ENCODE data around the gene TMPRSS11B. TPM values are rescaled to one million over a fixed set of nuclear protein-coding genes. Genes with fewer than 3 reads are reported as not detected.

Gene TMPRSS11B
- total RNA-seq, 2 donors from 2014 or later: not detected

GRCh38 chr4:68272380-68272779 lies 26.9 kb upstream of the TMPRSS11B start:
- TF ChIP-seq, protein P1, sequence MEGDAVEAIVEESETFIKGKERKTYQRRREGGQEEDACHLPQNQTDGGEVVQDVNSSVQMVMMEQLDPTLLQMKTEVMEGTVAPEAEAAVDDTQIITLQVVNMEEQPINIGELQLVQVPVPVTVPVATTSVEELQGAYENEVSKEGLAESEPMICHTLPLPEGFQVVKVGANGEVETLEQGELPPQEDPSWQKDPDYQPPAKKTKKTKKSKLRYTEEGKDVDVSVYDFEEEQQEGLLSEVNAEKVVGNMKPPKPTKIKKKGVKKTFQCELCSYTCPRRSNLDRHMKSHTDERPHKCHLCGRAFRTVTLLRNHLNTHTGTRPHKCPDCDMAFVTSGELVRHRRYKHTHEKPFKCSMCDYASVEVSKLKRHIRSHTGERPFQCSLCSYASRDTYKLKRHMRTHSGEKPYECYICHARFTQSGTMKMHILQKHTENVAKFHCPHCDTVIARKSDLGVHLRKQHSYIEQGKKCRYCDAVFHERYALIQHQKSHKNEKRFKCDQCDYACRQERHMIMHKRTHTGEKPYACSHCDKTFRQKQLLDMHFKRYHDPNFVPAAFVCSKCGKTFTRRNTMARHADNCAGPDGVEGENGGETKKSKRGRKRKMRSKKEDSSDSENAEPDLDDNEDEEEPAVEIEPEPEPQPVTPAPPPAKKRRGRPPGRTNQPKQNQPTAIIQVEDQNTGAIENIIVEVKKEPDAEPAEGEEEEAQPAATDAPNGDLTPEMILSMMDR (IDR thresholded peaks at IDR 0.05): no peak
- ATAC-seq (ENCODE audit: insufficient number of reproducible peaks, low FRiP score, low read depth) (peak; percentile 53), DNase-seq (ENCODE audit: low spot score) (no peak)
- H3K27ac ChIP-seq: no peak overlapping the region
- H3K9me3 ChIP-seq: no peaks in the 10 kb centered on the region
- peak overlapping the region; percentile 60 for H3K4me3 ChIP-seq
- H3K4me1 ChIP-seq (ENCODE audit: control insufficient read depth in 1 of 2, low read depth in 2 of 2): no peaks in the 10 kb centered on the region
- H3K27me3 ChIP-seq (replicated peaks; ENCODE audit: insufficient read depth): no peaks in the 10 kb centered on the region
- H3K36me3 ChIP-seq: no peaks in the 10 kb centered on the region

GRCh38 chr4:68271851-68272357 lies 26.4 kb upstream of the TMPRSS11B start:
- peak overlapping the region; percentile 60 for H3K4me3 ChIP-seq
- no peaks in the 10 kb centered on the region for H3K36me3 ChIP-seq

DNA sequence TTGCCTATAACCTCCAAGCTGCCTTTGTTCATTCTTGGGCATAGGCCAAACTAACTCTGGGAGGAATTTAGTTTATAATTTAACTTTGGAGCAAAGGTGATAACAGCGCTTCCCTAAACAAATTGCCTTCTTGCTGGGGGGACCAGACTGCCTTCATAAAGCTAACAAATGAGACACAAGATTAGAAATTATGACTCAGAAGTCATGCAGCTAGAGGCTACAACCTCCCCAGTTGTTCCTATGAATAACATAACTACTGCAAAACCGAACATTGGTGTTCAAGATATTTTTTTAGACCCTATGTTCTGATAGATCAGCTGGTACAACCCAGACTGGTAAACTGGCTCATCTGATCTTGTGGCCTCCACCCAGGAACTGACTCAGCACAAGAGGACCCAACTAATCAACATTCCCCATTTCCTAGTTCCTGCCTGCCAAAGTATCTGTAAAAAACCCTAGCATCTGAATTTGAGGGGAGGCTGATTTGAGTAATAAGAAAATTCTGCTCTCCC lies 22.0 kb upstream of the TMPRSS11B start:
- Histone ChIP-seq H3K36me3 (no peaks in the 10 kb centered on the region), H3K27ac (no peak overlapping the region), H3K9me3 (no peaks in the 10 kb centered on the region), H3K4me3 (no peak overlapping the region), H3K27me3 (replicated peaks; ENCODE audit: insufficient read depth) (no peaks in the 10 kb centered on the region), H3K4me1 (ENCODE audit: control insufficient read depth in 1 of 2, low read depth in 2 of 2) (no peaks in the 10 kb centered on the region)
- ATAC-seq (ENCODE audit: insufficient number of reproducible peaks, low FRiP score, low read depth) (no peak), DNase-seq (ENCODE audit: low spot score) (no peak)
- TF ChIP-seq, protein P1 (IDR thresholded peaks at IDR 0.05): no peak

More at GRCh38 chr4:68271851-68272357, 26.4 kb upstream of the TMPRSS11B start:
- TF ChIP-seq, protein P1 (IDR thresholded peaks at IDR 0.05): peak; percentile 69
- no peaks in the 10 kb centered on the region for H3K9me3 ChIP-seq
- no peak for ATAC-seq (ENCODE audit: insufficient number of reproducible peaks, low FRiP score, low read depth)
- no peak for DNase-seq (ENCODE audit: low spot score)
- H3K27me3 ChIP-seq (replicated peaks; ENCODE audit: insufficient read depth): no peaks in the 10 kb centered on the region
- no peaks in the 10 kb centered on the region for H3K4me1 ChIP-seq (ENCODE audit: control insufficient read depth in 1 of 2, low read depth in 2 of 2)
- H3K27ac ChIP-seq: no peak overlapping the region

DNA sequence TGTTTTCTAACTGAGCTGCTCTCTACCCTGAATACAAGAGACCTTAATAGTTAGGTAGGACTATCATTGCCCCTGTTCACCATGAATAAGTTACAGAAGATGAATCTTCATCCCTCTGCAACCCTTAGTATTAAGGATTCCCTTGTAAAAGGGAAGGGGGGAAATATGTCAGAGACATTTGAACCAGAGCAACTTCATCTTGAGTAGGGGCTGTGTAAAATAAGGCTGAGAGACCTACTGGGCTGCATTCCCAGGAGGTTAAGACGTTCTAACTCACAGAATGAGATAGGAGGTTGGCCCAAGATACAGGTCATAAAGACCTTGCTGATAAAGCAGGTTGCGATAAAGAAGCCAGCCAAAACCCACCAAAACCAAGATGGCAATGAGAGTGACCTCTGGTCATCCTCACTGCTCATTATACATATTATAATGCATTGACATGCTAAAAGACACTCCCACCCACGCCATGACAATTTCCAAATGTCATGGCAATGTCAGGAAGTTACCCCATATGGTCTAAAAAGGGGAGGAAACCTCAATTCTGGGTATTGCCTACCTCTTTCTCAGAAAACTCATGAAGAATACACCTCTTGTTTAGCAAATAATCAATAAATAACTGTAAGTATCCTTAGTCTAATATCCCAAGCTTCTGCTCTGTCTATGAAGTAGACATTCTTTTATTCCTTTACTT lies 19.5 kb upstream of the TMPRSS11B start:
- H3K27me3 ChIP-seq (replicated peaks; ENCODE audit: insufficient read depth): no peaks in the 10 kb centered on the region

DNA sequence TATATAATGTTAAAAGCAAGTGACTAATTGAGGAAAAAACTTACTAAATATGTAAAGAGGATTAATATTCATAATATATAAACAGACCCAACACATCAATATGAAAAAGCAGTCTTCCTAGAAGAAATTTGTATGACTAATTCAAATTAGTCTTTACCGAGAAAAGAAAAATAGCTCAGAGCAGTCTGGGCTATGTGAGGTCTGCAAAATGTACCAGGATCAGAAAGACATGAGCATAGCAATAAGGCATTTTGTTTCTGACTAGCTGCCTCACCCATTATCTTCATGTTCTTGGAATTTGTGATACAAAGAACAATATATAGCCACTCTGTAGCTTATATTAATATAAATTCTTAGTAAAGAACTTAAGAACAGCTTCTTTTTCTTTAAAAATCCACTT lies 13.7 kb upstream of the TMPRSS11B start:
- H3K4me1 ChIP-seq (ENCODE audit: control insufficient read depth in 1 of 2, low read depth in 2 of 2): no peaks in the 10 kb centered on the region
- TF ChIP-seq, protein P1 (IDR thresholded peaks at IDR 0.05): no peak
- no peak for DNase-seq (ENCODE audit: low spot score)

More for the DNA sequence above, 19.5 kb upstream of the TMPRSS11B start:
- Histone ChIP-seq H3K4me1 (ENCODE audit: control insufficient read depth in 1 of 2, low read depth in 2 of 2) (no peaks in the 10 kb centered on the region), H3K36me3 (no peaks in the 10 kb centered on the region), H3K27ac (no peak overlapping the region), H3K4me3 (no peak overlapping the region), H3K9me3 (no peaks in the 10 kb centered on the region)
- no peak for ATAC-seq (ENCODE audit: insufficient number of reproducible peaks, low FRiP score, low read depth)
- TF ChIP-seq, protein P1 (IDR thresholded peaks at IDR 0.05): no peak
- DNase-seq (ENCODE audit: low spot score): no peak

More for the DNA sequence above, 13.7 kb upstream of the TMPRSS11B start:
- H3K36me3 ChIP-seq: no peaks in the 10 kb centered on the region
- no peak overlapping the region for H3K4me3 ChIP-seq
- ATAC-seq (ENCODE audit: insufficient number of reproducible peaks, low FRiP score, low read depth): no peak
- H3K27me3 ChIP-seq (replicated peaks; ENCODE audit: insufficient read depth): no peaks in the 10 kb centered on the region
- no peaks in the 10 kb centered on the region for H3K9me3 ChIP-seq
- no peak overlapping the region for H3K27ac ChIP-seq
